K562 (cell line): ENCODE data around the gene PPEF2. TPM values are rescaled to one million over a fixed set of nuclear protein-coding genes. Genes with fewer than 3 reads are reported as not detected.
A peak's percentile ranks its signal among the peaks of the same experiment; 100 is the strongest.

ENCODE experiments used
- ARID2 ChIP-seq: fragments of 450-650 bp; IDR thresholded peaks from 2 replicates; pipeline ENCODE4 v1.6.1; 2017; ENCODE audit warnings: antibody characterized with exemption, mild to moderate bottlenecking
- BMI1 ChIP-seq: fragments of 150-350 bp; IDR thresholded peaks from 2 replicates; pipeline ENCODE4 v1.6.1; 2014; ENCODE audit warnings: low read length
- CBX5 ChIP-seq: IDR thresholded peaks from 2 replicates; pipeline ENCODE4 v1.6.1; 2014; ENCODE audit warnings: low read depth, borderline replicate concordance
- COPS2 ChIP-seq: fragments of 450-650 bp; conservative IDR thresholded peaks from 2 replicates; pipeline ENCODE4 v1.6.1; 2016; ENCODE audit warnings: mild to moderate bottlenecking, moderate library complexity
- CTCF ChIP-seq, 3 experiments: IDR thresholded peaks in 2 of 3; conservative IDR thresholded peaks in 1 of 3; 2 replicates each; pipeline ENCODE4 v1.5.1; 2011 to 2012; ENCODE audit warnings: low read length in 3 of 3, mild to moderate bottlenecking in 3 of 3, control low read depth in 2 of 3, improper control_type of control experiment in 1 of 3, inconsistent platforms in 1 of 3, low read depth in 1 of 3, mixed read lengths in 1 of 3, moderate library complexity in 1 of 3; ENCODE audit not compliant: insufficient read depth in 2 of 3
- FOXJ2 ChIP-seq: fragments of 200-800 bp; sonication (Bioruptor generic); IDR thresholded peaks from 2 replicates; pipeline ENCODE4 v1.6.1; 2016; ENCODE audit warnings: missing genetic modification characterization, missing compliant biosample characterization
- HMBOX1 ChIP-seq: sonication (generic); IDR thresholded peaks from 2 replicates; pipeline ENCODE4 v1.6.1; 2016
- LARP7 ChIP-seq: fragments of 450-650 bp; IDR thresholded peaks from 2 replicates; pipeline ENCODE4 v1.6.1; 2016
- NKRF ChIP-seq: fragments of 450-650 bp; IDR thresholded peaks from 2 replicates; pipeline ENCODE4 v1.6.1; 2016; ENCODE audit warnings: borderline replicate concordance
- POU5F1 ChIP-seq: fragments of 150-350 bp; IDR thresholded peaks from 2 replicates; pipeline ENCODE4 v1.6.1; 2014; ENCODE audit warnings: borderline replicate concordance, low read length, low read depth, mild to moderate bottlenecking; ENCODE audit not compliant: partially characterized antibody
- RNF2 ChIP-seq: sonication (generic); IDR thresholded peaks from 2 replicates; pipeline ENCODE4 v1.6.1; 2016
- SMARCE1 ChIP-seq: fragments of 450-650 bp; IDR thresholded peaks from 2 replicates; pipeline ENCODE4 v1.7.1; 2016; ENCODE audit warnings: mild to moderate bottlenecking
- WHSC1 ChIP-seq: IDR thresholded peaks from one replicate; pipeline ENCODE4 v1.6.1; 2012; ENCODE audit warnings: low read length, control low read depth, inconsistent platforms
- ZFP1 ChIP-seq: fragments of 450-650 bp; formaldehyde crosslinking; IDR thresholded peaks from 2 replicates; pipeline ENCODE4 v1.4.0; 2020; ENCODE audit warnings: mild to moderate bottlenecking, mixed read lengths
- ZNF165 ChIP-seq: fragments of 250-450 bp; sonication (Bioruptor Pico); IDR thresholded peaks from 2 replicates; pipeline ENCODE4 v1.4.0; 2020; ENCODE audit warnings: borderline replicate concordance
- ZNF174 ChIP-seq: fragments of 250-450 bp; sonication (Bioruptor Pico); IDR thresholded peaks from 2 replicates; pipeline ENCODE4 v1.4.0; 2020; ENCODE audit warnings: mild to moderate bottlenecking
- ZNF217 ChIP-seq: sonication (generic); formaldehyde crosslinking; IDR thresholded peaks from 2 replicates; pipeline ENCODE4 v1.8.0; 2022; ENCODE audit warnings: mild to moderate bottlenecking, missing genetic modification reagents
- ZNF280A ChIP-seq: fragments of 450-650 bp; IDR thresholded peaks from 2 replicates; pipeline ENCODE4 v1.6.1; 2018; ENCODE audit warnings: mild to moderate bottlenecking, low read depth; ENCODE audit not compliant: partially characterized antibody
- ZNF512 ChIP-seq: IDR thresholded peaks from 2 replicates; pipeline ENCODE4 v1.6.1; 2016; ENCODE audit warnings: missing genetic modification characterization, missing compliant biosample characterization
- ZNF57 ChIP-seq: fragments of 450-650 bp; formaldehyde crosslinking; IDR thresholded peaks from 2 replicates; pipeline ENCODE4 v1.4.0; 2020; ENCODE audit warnings: mild to moderate bottlenecking, moderate library complexity
- polyA plus RNA-seq, 8 experiments: library from polyadenylated mRNA; depleted of rRNA in 4 of 8; stranded (reverse) in 5 of 8; unstranded in 3 of 8; fragments of >200 nt; fragmentation: Nextera tagmentation in 2 of 8; fragmentation: Illumina TruSeq in 1 of 8; extraction: Ambion mirVana in 2 of 8; extraction: Trizol in 1 of 8; gene quantifications; 2 replicates each; pipeline versions ENCODE4 v1.2.1 to v1.2.3, GENCODE V29; 2011 to 2014; ENCODE audit warnings: inconsistent platforms in 1 of 8, missing spikeins in 1 of 8
- total RNA-seq, 7 experiments: library from RNA; depleted of rRNA in 6 of 7; stranded (reverse); fragments of >200 nt in 6 of 7; fragmentation: Illumina TruSeq in 2 of 7; extraction: Trizol in 2 of 7; gene quantifications; 2 replicates each; pipeline versions ENCODE4 v1.2.1 to v1.2.3, GENCODE V29; 2011 to 2021; ENCODE audit warnings: low replicate concordance in 1 of 7

Gene PPEF2
- total and polyA plus RNA-seq, 9 of the 15 experiments (the other 6 are each of a cell fraction or from before 2014, with no cell fraction given): not detected

GRCh38 chr4:75939890-75940691 lies 37.8 kb upstream of the PPEF2 start (continued):
- TF ChIP-seq HMBOX1: no peak
- no peak for TF ChIP-seq ARID2
- TF ChIP-seq CTCF (IDR thresholded peaks at IDR 0.05 in 2 of 3, conservative IDR thresholded peaks at IDR 0.05 in 1 of 3; ENCODE audit: insufficient read depth in 2 of 3, low read depth in 1 of 3, low read length in 3 of 3): no peak
- no peak for TF ChIP-seq BMI1
- no peak for TF ChIP-seq ZNF280A
- no peak for TF ChIP-seq POU5F1
- no peak for TF ChIP-seq ZFP1 (CRISPR knock-in tag)
- 0 out of 2 replicates have a peak, but pooled peaks have one; percentile 27 for TF ChIP-seq RNF2
- no peak for TF ChIP-seq WHSC1
- no peak for TF ChIP-seq CBX5
- TF ChIP-seq ZNF512 (tag): no peak
- no peak for TF ChIP-seq FOXJ2
- TF ChIP-seq LARP7: no peak
- TF ChIP-seq SMARCE1: no peak
- TF ChIP-seq ZNF217 (CRISPR knock-in tag): no peak
- no peak for TF ChIP-seq NKRF
- TF ChIP-seq ZNF57: no peak
- TF ChIP-seq ZNF174 (CRISPR knock-in tag): no peak
- no peak for TF ChIP-seq COPS2
- no peak for TF ChIP-seq ZNF165 (CRISPR knock-in tag)
